ENCODE results near the gene TMEM273. TPM values are rescaled to one million over a fixed set of nuclear protein-coding genes. Genes with fewer than 3 reads are reported as not detected.

Gene TMEM273
- total RNA-seq, 1 donor from 2014 or later = 17.6 TPM

- peak; percentile 49 for ATAC-seq
- intact Hi-C loops (cut with micrococcal nuclease) = no loop called here
- DNase-seq = no peak
These were observed 54.4 kb downstream of the TMEM273 start, which contains the start of gene FAM170B for GRCh38 chr10:49133706-49134248. FAM170B (minus strand) TSS chr10:49134021; CDS start chr10:49133918, 103 bp downstream.

GRCh38 chr10:49132362-49132737 lies 55.8 kb downstream of the TMEM273 start:
- DNase-seq (no peak), ATAC-seq (no peak)
- intact Hi-C loops (cut with micrococcal nuclease) = no loop called here

- intact Hi-C loops (cut with micrococcal nuclease) = no loop called here
- ATAC-seq (peak; percentile 68), DNase-seq (peak; percentile 62)
These were observed 56.5 kb downstream of the TMEM273 start for GRCh38 chr10:49131507-49132361.

- intact Hi-C loops (cut with micrococcal nuclease) = no loop called here
- no peak for ATAC-seq
These were observed 58.8 kb downstream of the TMEM273 start for GRCh38 chr10:49129376-49129775.

DNA sequence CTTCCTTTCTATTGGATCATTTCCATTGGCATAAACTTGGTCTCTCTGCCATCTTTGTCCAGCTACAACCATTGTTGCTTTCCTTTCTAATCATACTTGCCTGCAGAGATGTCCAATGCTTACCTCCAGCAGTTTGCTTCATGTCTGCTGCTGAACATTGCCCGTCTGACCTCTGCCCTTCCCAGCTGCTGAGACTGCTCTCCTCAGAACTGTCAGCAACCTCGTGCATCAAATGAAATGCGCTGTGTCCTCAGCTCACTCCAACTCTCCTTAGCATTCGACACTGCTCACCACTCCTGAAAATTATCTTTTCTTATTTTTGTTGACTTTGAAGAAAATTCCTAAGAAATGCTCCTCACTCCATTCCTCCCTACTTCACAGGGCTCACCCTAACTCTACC lies 59.3 kb downstream of the TMEM273 start:
- intact Hi-C loops (cut with micrococcal nuclease) = no loop called here
- DNase-seq (no peak), ATAC-seq (no peak)

More at GRCh38 chr10:49129376-49129775, 58.8 kb downstream of the TMEM273 start:
- no peak for DNase-seq

DNA sequence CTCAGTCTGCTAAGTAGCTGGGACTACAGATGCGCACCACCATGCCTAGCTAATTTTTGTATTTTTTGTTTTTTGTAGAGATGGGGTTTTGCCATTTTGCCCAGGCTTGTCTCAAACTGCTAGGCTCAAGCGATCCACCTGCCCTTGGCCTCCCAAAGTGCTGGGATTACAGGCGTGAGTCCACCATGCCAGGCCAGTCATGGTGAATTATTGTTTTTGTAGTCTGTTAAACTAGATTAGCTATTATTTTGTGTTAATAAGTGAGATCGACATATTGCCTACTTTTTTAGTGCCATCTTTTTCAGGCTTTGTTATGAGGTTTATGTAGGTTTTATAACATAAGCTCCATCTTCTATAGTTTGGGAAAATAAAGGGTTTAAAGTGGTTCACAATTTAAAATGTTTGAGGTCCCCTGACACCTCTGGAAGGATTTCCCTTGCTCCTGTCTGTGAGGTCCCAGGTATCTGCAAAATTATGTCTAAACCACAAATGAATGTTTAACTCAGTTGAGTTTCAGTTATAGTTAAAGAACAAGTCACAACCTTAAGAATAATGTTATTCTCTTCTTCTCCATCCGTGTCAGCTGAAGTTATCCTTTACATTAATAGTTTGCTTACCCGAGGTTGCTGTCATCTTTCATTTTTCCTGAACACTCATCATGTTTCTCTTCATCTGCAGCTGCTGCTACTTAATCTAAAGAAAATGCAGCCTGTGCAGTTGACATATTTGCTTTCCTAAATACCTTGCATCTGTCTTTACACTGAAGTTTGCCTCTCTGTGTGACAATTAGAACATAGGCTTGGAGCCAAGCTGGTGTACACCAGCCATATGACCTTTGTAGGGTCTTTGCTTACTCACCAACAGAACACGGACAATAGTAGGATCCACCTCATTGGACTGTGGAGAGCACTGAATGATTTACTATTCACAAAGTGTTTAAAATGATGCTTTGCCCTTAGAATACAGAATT lies 63.9 kb downstream of the TMEM273 start:
- intact Hi-C loops (cut with micrococcal nuclease) = no loop called here
- ATAC-seq = no peak
- DNase-seq = no peak

DNA sequence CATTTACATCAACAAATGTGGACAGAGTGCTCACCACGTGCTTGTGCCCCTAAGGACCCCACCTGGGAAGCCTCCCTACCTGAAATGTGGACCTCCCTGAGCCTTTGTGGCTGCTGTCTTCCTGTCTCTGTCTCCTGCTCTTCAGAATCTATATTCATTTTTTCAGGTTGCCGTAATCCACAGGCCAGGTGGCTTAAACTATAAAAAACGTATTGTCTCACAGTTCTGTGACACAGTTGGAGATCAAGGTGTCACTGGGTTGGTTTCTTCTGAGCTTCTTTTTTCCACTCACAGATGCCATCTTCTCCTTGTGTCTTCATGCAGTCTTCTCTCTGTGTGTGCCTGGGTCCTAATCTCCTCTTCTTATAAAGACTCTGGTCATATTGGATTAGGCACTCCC lies 67.3 kb downstream of the TMEM273 start:
- no peak for ATAC-seq
- intact Hi-C loops (cut with micrococcal nuclease) = no loop called here
- no peak for DNase-seq

DNA sequence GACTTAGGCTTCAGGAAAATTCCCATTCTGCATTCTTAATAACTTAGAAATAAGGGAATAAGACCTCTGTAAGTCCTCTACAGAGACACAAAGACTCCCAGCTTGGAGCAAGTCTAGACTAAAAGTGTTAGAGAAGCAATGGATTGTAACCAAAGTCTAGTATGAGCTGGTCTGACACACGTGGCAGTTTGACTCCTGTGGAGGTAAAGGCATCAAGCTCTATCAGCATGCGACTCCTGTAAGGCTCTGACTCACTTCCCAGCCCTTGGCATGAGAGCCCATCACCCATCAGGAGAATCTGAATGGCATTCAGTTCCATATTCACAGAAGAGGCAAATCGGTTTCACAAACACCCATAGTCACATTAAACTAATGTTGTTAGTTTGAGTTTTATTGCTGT lies 68.4 kb downstream of the TMEM273 start:
- ATAC-seq = no peak
- intact Hi-C loops (cut with micrococcal nuclease) = no loop called here
- DNase-seq = no peak

GRCh38 chr10:49118430-49119074 lies 69.6 kb downstream of the TMEM273 start:
- no peak for DNase-seq
- no peak for ATAC-seq
- intact Hi-C loops (cut with micrococcal nuclease) = no loop called here

GRCh38 chr10:49117376-49118070 lies 70.7 kb downstream of the TMEM273 start:
- no peak for DNase-seq
- intact Hi-C loops (cut with micrococcal nuclease) = no loop called here
- no peak for ATAC-seq

GRCh38 chr10:49116509-49117375 lies 71.4 kb downstream of the TMEM273 start:
- no peak for ATAC-seq
- DNase-seq = no peak
- intact Hi-C loops (cut with micrococcal nuclease) = no loop called here

DNA sequence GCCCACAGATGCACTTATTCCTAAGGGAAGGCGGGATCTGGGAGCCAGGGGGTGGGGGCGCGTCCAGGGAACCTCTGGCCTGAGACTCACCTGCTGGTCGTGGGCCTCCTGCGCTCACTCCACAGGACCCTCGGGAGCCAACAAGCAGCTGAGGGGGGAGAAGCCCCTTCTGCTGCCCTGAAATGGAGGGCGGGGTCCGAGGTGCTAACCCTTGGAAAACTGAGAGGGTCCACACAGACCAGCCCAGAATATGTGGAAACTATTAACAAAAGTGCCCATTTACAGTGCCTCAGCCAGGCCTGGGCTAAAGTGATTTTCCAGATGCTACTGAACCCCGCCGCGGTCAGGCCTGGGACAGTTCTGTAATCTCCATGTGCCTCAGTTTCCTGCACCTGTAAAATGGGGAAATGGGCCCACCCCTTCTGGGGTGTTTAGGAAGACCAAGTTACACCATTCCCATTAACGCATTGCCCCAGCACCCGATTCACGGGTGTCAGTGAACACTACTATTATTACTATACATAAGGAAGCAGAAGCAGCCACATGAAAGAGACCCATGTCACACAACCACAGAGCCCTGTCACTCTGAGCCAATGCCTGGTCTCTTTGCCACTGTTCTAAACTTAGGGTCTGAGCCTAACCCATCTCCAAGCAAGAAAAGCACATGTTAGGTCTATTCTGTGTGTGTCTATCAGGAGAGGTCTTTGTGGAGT lies 72.2 kb downstream of the TMEM273 start:
- ATAC-seq (no peak), DNase-seq (no peak)
- intact Hi-C loops (cut with micrococcal nuclease) = no loop called here

GRCh38 chr10:49115015-49115795 lies 73.0 kb downstream of the TMEM273 start, which contains the start of gene VSTM4:
VSTM4 (minus strand) TSS chr10:49115522; CDS start chr10:49115485, 37 bp downstream.
- intact Hi-C loops (cut with micrococcal nuclease) = no loop called here
- DNase-seq (peak; percentile 81), ATAC-seq (peak; percentile 66)

DNA sequence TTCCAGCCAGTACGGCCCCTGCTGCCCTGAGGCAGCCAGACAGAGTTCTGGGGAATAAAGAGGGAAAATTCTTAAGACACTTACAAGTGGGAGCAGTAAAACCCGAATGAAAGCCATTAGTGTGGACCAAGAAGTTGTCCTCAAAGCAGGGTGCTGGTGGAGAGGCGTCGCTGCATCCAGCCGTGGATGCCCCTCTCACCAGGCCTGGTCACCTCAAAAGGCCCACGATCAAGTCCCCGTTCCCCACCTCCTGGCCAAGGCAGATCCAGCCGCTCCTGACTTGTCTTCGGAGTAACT lies 73.5 kb downstream of the TMEM273 start:
- intact Hi-C loops (cut with micrococcal nuclease) = no loop called here
- DNase-seq = no peak
- ATAC-seq = peak; percentile 10

GRCh38 chr10:49113741-49114141 lies 74.5 kb downstream of the TMEM273 start:
- ATAC-seq (peak; percentile 26), DNase-seq (no peak)
- intact Hi-C loops (cut with micrococcal nuclease) = no loop called here

DNA sequence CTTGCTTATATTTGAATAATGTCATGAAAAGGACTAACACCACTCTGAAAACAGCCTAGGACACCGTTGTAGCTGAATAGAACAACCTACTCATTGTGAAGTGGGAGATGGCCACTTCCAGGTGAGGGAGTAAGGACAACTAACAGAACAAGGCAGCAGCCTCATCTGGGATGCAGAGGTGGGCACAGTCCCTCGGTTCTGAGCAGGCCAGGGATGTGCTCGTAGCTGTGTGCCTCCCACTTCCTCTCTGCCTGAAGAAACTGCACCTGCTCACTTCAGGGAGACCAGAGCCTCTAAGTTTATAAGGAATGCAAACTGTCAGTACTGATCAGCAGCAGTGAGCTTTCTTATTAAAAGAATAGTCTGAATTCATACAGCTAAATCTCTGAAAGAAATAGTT lies 75.3 kb downstream of the TMEM273 start:
- intact Hi-C loops (cut with micrococcal nuclease) = no loop called here
- ATAC-seq (no peak), DNase-seq (no peak)
